ENCODE data around the gene MDGA2.
"Not testable (repeated sequence)": the region's sequence is repeated elsewhere in the genome, so short reads cannot be mapped to it uniquely, and the experiment has no call there.

MDGA2 gene

DNA sequence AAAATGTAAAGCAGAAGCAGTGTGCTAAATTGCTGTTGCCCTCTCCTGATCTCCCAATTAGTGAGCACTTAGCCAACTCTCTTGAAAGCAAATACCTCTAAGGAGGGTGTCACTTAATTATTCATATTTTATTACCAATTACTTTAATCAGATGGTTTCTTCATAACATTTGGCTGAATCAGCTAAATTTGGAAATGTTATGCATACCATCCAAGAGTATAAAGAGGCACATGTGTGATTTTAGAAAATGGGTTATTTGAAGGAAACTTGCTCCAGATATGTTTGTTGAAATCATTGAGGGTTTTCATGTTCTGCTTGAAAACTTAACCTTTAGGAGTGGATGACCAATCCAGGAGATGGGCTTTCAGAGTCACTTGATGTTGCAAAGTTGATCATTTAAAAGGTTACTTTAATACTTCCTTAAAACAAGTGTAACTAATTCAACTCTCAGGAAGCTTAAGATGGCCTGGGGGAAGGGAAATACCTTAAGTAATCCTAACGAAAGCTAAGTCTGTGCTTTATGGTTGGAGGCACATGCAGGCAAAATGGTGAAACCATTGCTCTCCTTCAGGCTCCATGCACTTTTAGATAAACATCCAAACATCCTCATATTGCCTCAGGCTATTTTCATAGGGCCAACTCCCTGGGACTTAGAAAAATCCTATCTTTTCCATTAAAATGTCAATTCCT is 434.5 kb downstream of the MDGA2 start:
- no peak for DNase-seq (ENCODE audit: low read depth, low spot score)

GRCh38 chr14:47235619-47236018 is 439.8 kb downstream of the MDGA2 start:
- no peak for DNase-seq (ENCODE audit: low read depth, low spot score)

DNA sequence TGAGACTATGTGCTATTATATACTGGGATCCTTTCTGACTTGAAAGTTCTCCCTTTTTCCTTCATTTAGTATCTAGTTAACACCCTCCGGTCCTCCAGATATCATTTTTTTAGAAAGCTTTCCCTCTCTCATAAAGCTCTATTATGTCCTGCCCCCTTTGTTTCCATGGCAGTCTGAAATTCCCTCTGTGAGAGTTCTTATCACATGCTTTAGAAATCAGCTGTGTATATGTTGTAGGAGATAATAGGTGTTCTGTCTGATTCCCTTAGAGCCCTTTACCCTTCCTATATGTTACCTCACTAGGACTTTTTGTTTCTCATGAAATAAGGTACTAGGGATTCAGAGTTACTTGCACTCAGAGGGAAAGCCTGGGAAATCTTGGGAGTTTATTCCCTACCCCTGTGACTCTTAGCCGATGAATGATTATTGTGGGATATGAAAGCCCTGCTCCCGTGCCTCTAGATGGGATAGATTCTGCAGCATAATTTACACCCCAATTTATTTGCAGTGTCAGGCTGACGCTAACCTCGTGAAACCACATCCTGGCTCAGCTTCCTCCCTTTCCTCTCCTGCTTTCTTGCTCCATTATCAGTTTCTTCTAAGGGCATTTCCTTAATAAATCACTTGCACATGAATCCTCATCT is 448.4 kb downstream of the MDGA2 start:
- DNase-seq (ENCODE audit: low read depth, low spot score) = no peak

- no peak for DNase-seq (ENCODE audit: low read depth, low spot score)
Measured at GRCh38 chr14:47223656-47224055, 451.7 kb downstream of the MDGA2 start.

DNA sequence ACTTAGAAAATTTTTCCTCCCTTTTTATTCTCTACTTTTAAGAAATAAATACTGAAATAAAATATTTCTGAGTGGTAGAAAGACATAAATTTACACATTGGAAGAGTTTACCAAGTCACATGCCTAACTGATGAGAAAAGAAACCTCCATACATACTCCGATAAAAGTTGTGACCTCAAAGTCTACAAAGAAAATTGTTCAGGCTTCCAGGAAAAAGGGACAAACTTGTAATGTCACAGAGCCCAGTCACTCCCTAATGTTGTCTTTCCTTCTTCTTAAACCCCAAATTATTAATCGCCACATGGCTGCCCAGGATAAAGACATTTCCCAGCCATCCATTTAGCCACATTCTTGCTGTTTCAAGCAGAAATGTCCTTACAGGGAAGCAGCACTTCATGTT is 455.3 kb downstream of the MDGA2 start:
- no peak for DNase-seq (ENCODE audit: low read depth, low spot score)

DNA sequence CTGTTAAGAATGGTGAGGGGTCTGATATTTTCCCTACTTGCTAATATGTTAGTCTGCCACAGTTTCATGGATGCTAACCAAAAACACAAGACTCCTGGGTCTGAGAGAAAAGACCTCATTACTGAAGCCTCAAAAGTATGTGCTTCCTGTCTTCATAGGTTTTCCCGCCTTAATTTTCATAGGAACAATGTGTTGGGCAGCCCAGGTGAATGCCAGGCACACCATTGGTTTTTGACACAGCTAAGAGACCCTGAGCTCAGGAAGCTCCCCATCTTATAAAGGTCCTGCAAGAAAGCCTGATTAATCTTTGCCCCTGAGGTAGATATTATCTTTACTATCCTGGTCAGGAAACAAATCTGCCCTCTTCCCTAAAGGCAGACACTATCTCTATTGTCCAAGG is 464.1 kb downstream of the MDGA2 start:
- DNase-seq (ENCODE audit: low read depth, low spot score) = no peak

GRCh38 chr14:47210099-47210498 is 465.3 kb downstream of the MDGA2 start:
- no peak for DNase-seq (ENCODE audit: low read depth, low spot score)

DNA sequence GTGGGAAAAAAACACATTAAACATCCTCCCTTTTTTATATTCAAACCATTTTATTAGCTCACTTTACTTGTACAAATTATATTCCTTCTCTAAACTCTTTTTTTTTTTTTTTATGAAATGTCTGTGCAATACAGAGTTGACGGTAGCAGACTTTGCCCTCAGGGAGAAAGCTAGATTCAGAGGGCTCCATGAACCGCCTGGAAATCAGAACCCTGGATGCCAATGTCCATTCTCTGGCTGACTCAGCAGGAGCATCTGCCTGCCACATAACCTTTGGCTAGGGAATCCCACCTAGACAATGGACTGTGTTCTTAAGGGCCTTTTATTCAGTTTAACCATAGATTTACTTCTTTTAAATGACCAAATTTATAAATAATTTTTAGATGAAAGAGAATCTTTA is 467.0 kb downstream of the MDGA2 start:
- DNase-seq (ENCODE audit: low read depth, low spot score) = no peak

- DNase-seq (ENCODE audit: low read depth, low spot score) = no peak
Measured at GRCh38 chr14:47207617-47208016, 467.8 kb downstream of the MDGA2 start.

DNA sequence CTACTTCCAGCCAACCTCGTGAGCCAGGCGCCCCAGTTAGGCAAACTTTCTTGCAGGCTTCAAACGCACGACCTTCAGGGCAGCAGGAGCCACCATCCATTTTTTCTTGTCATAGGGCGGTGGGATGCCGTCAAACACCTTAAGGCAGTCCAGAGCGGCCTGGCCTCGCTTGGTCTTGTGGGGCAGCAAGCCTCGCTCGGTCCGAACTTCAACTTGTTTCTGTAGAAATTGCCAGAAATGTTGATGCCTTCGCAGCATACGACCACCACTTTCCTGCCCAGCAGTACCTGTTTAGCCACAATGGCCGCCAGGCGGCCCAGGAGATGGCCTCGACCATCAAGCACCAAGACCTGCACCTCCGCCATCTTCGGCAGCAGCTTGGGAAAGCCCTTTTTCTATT is 474.7 kb downstream of the MDGA2 start:
- no peak for DNase-seq (ENCODE audit: low read depth, low spot score)

DNA sequence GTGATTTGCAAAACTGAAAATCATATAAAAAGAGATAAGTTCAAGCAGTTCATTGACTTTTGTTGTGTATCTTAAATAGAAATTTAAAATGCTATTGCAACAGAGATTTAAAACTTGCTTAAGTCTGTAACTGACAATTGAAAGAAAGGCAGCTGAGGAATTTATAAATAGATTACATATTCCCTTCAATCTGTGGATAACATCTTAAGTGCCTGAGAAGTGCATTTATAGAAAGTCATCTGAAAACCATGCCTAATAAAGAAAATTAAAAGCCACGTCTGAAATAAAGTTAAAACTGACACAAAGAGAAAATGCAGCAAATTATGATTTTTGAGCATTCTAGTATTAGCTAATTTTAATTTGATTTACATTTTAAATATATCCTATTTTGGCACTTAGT is 479.8 kb downstream of the MDGA2 start:
- DNase-seq (ENCODE audit: low read depth, low spot score) = no peak

DNA sequence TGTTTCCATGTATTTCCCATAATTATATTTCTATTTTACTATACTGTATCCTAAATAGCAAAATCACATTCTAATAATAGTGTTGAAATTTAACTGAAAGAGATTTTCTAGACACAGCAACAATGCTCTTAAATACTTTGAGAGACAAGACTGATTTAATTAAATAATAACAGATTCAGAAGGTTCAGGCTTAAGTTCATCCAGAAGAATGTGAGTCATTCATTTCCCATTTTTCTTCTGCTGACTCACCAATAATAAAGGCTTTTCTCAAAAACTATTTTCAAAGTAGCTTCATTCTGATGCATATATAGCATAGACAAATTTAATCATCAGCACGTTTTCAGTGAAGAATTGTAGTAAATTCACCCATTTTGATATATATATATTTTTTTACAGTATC is 481.4 kb downstream of the MDGA2 start:
- DNase-seq (ENCODE audit: low read depth, low spot score) = no peak

DNA sequence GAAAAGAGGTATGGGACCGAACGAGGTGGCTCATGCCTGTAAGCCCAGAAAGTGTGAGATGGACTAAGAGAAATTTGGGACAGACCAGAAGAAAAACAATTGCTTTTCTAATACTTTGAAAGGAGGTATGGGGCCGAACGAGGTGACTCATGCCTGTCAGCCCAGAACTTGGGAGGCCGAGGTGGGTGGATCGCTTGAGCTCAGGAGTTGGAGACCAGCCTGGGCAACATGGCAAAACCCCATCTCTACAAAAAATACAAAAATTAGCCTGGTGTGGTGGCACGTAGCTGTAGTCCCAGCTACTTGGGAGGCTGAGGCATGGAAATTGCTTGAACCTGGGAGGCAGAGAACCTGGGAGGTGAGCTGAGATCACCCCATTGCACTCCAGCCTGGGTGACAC is 483.2 kb downstream of the MDGA2 start:
- DNase-seq (ENCODE audit: low read depth, low spot score) = not testable (repeated sequence)

GRCh38 chr14:47191700-47192099 is 483.7 kb downstream of the MDGA2 start:
- DNase-seq (ENCODE audit: low read depth, low spot score) = no peak

GRCh38 chr14:47189911-47190484 is 485.4 kb downstream of the MDGA2 start:
- no peak for DNase-seq (ENCODE audit: low read depth, low spot score)

- DNase-seq (ENCODE audit: low read depth, low spot score) = no peak
Measured at GRCh38 chr14:47186486-47186885, 488.9 kb downstream of the MDGA2 start.

DNA sequence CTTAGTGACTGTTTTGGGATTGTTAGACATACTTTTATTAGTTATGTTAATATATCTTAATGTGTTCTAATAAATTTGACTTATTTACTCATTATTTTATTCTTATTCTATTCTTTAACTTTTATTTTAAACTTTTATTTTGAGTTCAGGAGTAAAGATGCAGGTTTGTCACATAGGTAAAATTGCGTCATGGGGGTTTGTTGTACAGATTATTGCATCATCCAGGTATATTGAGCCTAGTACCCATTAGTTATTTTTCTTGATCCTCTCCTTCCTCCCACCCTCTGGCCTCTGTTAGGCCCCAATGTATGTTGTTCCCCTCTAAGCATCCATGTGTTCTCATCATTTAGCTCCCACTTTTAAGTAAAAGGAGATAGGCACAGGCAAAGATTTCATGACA is 495.5 kb downstream of the MDGA2 start:
- DNase-seq (ENCODE audit: low read depth, low spot score) = no peak

DNA sequence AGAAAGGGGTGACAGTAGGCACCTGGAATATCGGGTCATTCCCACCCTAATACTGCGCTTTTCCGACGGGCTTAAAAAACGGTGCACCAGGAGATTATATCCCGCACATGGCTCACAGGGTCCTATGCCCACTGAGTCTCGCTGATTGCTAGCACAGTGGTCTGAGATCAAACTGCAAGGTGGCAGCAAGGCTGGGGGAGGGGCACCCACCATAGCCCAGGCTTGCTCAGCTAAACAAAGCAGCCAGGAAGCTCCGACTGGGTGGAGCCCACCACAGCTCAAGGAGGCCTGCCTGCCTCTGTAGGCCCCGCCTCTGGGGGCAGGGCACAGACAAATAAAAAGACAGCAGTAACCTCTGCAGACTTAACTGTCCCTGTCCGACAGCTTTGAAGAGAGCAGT is 503.5 kb downstream of the MDGA2 start:
- DNase-seq (ENCODE audit: low read depth, low spot score) = not testable (repeated sequence)

- no peak for DNase-seq (ENCODE audit: low read depth, low spot score)
Measured at GRCh38 chr14:47167402-47167801, 508.0 kb downstream of the MDGA2 start.

DNA sequence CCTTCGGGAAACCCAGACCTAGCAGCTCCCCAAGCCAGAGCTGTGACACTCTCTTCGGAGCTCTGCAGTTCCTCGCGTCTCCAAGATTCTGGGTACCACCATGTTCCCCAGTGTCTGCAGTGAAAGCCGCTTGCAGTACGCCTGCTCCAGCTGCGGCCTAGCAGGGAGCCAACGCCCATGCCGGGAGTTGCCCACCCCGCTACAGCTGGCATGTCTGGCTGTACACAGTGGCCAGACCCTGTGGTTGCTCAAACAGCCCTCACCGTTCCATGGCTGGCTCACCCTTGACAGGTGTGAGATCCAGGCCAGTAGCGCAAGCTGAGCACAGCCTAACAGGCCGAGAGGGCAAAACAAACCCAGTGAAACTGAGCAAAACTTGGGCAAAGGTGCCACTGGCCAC is 520.0 kb downstream of the MDGA2 start:
- DNase-seq (ENCODE audit: low read depth, low spot score) = no peak

DNA sequence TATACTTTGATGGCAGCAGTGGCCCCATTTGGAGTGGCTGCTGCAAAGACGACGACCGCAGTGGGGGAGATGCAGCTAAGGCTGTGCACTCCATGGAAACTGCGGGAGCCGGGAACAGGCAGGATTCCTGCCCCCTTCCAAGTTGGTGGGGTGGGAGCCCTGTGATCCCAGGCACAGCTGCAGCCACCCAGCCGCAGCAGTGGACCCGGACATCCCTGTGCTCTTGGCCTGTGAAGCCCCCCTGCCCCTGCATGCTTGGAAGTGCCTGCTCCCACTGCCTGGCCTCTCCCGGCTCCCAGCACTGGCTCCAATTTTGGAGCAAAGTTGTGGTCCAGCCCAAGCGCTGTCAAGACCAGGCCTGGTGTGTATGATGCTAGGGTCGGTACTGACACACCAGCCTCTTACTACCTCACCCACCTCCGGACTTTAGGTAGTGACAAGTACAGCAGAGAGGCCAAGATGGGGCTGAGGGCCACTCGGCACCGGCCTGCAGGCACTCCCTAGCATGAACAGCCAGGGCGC is 521.1 kb downstream of the MDGA2 start:
- DNase-seq (ENCODE audit: low read depth, low spot score) = no peak

- DNase-seq (ENCODE audit: low read depth, low spot score) = no peak
Measured at GRCh38 chr14:47153746-47154145, 521.7 kb downstream of the MDGA2 start.

GRCh38 chr14:47150267-47150666 is 525.1 kb downstream of the MDGA2 start:
- no peak for DNase-seq (ENCODE audit: low read depth, low spot score)
